CD4-positive, alpha-beta T cell treated with Interleukin-4 for 4 hours (primary cell): ENCODE results near the gene CTNNA2.

Experiments
- DNase-seq: peaks from one replicate; pipeline ENCODE4 v3.0.0-alpha.2; 2020

CTNNA2 gene

GRCh38 chr2:80438686-80439085 is 925.8 kb downstream of the CTNNA2 start:
- DNase-seq, result no peak

GRCh38 chr2:80454628-80455027 is 941.8 kb downstream of the CTNNA2 start:
- DNase-seq, result no peak

- no peak for DNase-seq
These were observed 946.2 kb downstream of the CTNNA2 start for GRCh38 chr2:80459028-80459427.

GRCh38 chr2:80461505-80462197 is 948.8 kb downstream of the CTNNA2 start:
- DNase-seq, result no peak

GRCh38 chr2:80462654-80463053 is 949.8 kb downstream of the CTNNA2 start:
- no peak for DNase-seq

- no peak for DNase-seq
These were observed 951.4 kb downstream of the CTNNA2 start for GRCh38 chr2:80464275-80464674.

GRCh38 chr2:80467262-80467811 is 954.5 kb downstream of the CTNNA2 start:
- no peak for DNase-seq

GRCh38 chr2:80469428-80469827 is 956.6 kb downstream of the CTNNA2 start:
- DNase-seq, result no peak

GRCh38 chr2:80473069-80473468 is 960.2 kb downstream of the CTNNA2 start:
- DNase-seq, result no peak

- no peak for DNase-seq
These were observed 960.9 kb downstream of the CTNNA2 start for GRCh38 chr2:80473796-80474195.

- no peak for DNase-seq
These were observed 963.1 kb downstream of the CTNNA2 start for GRCh38 chr2:80475970-80476369.

GRCh38 chr2:80476535-80477117 is 963.8 kb downstream of the CTNNA2 start:
- DNase-seq, result no peak

- no peak for DNase-seq
These were observed 969.4 kb downstream of the CTNNA2 start for GRCh38 chr2:80482276-80482675.

- DNase-seq, result no peak
These were observed 976.9 kb downstream of the CTNNA2 start for GRCh38 chr2:80489717-80490116.

- no peak for DNase-seq
These were observed 978.1 kb downstream of the CTNNA2 start for GRCh38 chr2:80490964-80491363.

- no peak for DNase-seq
These were observed 983.5 kb downstream of the CTNNA2 start for GRCh38 chr2:80496346-80496745.

GRCh38 chr2:80496775-80497174 is 983.9 kb downstream of the CTNNA2 start:
- no peak for DNase-seq

GRCh38 chr2:80499095-80499494 is 986.2 kb downstream of the CTNNA2 start:
- no peak for DNase-seq

- DNase-seq, result no peak
These were observed 989.2 kb downstream of the CTNNA2 start for GRCh38 chr2:80501874-80502624.

GRCh38 chr2:80506563-80506962 is 993.7 kb downstream of the CTNNA2 start:
- DNase-seq, result no peak

- DNase-seq, result no peak
These were observed 997.9 kb downstream of the CTNNA2 start for GRCh38 chr2:80510716-80511115.

- no peak for DNase-seq
These were observed 1003.1 kb downstream of the CTNNA2 start for GRCh38 chr2:80515964-80516363.

GRCh38 chr2:80517316-80517715 is 1004.5 kb downstream of the CTNNA2 start:
- no peak for DNase-seq

- no peak for DNase-seq
These were observed 1006.3 kb downstream of the CTNNA2 start for GRCh38 chr2:80519121-80519643.
